HUDEP-2 (cell line): ENCODE results near the gene CXXC5.
A peak's percentile ranks its signal among the peaks of the same experiment; 100 is the strongest.

ENCODE experiments used
- DNase-seq, 76 experiments: peaks; one replicate each; lab custom pipeline; 2025; ENCODE audit not compliant: unreplicated experiment in 76 of 76; lab: John Stamatoyannopoulos, UW

CXXC5 gene

DNA sequence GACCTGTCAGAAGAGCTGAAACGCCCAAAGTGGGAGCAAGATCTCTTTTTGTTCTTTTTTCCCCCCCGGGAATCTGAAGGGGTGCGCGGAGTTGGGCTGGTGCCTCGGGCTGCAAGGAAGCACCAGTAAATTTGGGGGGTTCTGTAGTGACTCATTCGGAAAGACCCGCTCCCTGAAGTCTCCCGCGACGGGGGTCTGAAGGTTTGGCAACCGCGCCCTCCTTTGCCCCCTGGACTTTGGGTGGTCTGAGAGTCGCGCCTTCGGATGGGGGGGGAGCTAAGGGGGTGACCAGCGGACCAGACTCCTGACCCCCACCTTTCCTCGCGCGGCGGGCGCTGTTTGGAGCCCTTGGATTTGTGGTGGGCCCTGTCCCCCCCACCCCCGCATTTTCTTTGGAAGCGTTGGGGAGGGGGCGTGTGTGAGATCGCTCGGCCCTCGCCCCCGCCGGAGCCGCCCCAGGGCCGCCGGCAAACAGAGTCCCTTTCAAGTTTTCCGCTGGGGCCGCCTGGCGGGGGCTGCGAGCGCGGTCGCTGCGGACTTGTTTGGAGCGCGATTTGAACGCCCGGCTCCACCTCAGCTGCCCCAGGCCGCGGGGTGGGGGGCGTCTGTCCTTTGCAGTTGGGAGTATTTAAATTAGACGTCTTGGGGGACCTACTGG, 2.0 kb downstream of the CXXC5 start:
- peak in 16 of 76 experiments; percentile 10 to 39 (median 28) for DNase-seq

DNA sequence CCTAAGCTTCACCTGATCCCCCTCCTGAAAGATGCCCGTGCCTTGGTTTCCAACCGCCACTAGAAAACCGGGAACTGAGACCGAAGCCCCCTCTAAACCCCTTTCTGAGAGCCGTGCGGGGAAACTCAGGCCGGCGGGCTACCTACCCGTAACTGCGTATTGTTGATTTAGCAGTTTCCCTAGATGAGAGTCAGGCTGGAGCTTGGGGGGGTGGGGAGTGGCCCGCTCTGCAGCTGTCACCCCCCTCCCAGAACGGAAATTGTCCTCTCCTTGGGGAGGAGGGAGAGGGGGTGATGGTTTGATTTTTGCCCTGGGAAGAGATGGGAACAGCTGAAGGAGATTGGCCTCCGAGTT, 2.5 kb downstream of the CXXC5 start:
- no peak for DNase-seq

DNA sequence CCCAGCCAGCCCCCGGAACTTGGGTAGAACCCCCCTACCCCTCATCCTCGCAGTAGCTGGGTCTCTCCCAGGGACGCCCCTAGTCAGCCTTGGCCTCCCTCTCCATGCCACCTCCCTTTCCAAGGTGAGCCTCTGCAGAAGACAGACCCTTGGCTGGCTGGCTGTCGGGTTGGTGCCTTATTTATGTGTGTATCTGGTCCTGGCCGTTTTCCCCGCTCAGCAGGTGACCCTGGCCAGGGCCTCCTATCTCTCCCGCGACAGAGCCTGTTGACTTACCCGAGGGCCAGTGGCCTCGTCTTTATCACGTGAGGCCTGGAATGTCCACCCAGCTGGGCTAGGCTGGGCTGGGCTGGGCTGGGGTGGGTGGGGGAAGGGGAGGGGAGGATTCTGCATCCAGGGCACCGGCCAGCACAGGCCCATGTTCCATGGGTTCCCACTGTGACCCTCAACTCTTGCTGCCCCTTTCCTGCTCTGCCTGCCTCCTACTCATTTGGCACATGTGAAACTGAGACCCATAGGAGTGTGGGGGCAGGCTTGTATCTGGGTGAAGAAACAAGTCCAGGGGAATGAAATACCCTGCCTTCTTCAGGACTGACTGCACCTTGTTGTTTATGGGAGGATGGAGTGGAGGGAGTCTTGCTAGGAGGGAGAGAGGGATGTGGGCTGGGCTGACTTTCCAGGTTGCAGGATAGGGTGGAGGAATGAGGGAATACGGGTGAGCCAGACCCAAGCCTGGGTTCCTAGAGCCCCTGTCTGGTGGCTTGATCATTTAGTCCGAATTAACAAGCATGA, 3.1 kb downstream of the CXXC5 start:
- DNase-seq: peak in 7 of 76 experiments; percentile 10 to 48 (median 31)

DNA sequence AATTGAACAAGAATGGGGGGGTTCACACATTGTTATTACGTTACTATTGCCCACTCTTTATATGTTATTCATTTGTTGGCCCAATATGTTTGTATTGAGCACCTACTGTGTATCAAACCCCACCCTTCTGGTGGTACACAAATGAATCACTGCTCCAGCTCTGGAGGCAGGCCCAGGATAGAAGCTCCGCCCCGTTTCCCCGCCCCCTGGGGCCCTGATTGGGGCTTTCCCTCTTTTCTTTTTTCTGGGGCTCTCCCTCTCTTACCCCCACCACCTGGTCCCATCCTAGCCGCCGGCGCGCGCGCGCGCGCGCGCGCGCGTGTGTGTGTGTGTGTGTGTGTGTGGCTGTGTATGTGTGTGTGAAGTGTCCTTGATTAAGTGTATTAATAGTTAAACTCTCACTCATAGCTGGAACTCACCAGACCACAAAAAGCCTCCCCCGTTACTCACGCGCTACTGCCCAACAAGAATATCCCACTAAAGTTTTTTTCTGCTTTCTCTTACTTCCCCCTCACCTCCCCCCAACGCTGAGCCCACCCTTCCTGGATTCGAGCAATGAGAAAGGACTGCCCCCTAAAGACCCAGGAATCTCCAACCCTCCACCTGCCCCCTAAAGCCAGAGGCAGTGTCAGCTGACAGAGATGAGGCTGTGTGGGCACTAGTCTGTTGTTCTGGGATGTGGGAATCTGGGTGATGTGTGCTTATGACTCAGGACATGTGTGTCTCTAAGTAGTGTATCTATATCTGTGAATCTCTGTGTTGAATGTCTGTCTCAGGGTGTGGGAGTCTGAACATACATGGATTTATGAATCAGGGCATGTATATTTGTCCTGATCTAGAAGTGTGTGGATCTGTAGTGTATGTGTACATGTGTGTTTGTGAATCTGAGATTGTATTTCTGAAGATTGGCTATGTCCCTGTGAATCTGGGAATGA, 4.0 kb downstream of the CXXC5 start:
- DNase-seq: peak in 26 of 76 experiments; percentile 10 to 56 (median 33)

DNA sequence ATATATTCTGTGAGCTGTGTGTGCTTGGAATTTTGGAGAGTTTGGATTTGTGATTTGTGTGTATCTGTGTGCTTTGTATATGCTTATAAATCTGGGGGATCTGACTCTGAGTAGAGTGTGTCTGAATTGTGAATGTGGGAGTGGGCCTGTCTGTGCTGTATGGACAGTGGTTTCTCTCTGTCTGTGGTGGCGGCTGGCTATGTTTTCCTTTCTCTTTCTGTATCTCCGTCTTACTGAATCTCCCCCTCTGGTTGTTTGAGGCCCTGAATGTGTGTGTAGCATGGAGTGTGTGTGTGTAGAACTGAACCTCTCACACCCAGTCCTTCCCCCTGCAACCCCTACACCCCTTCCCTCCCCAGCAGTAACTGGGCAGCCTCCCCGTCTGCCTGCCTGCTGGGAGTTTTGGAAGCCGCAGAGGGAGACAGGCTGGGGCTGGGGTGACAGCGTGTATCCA, 4.7 kb downstream of the CXXC5 start:
- no peak for DNase-seq

DNA sequence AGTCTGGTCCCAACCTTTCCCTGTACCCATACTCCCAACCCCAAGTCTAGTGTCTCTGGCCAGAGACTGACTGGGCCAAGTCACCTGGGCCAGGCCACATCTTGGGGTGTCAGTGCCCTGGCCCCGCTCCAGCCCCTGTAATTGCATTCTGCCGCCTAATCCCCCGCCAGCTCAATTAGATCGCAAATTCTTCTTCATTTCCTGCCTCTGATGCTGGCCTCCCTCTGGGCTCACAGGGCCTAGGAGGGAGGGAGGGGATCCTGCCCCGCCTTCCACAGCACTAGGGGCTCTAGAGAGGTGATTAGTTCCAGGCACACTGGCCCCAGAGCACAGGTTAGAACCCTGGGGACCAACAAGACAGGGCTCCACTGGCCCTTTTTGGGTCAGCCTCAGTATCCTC, 5.5 kb downstream of the CXXC5 start:
- no peak for DNase-seq

DNA sequence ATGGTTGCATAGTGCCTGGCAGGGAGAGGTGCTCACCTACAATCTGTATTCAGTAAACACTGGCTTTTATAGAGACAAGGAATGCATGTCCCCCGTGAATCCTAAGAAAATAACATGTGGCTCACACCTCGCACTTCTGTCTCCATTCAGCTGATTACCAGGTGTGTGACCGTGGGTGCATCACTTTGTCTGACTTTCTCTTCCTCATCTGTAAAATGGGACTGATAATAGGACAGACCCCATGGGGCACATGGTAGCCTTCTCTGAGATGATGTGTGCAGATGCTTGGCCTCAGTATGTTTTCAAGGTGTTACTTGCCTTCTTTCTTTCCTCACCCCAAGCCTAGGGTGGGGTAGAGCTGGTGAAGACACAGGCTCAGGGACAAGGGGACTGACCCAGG, 6.3 kb downstream of the CXXC5 start:
- no peak for DNase-seq

DNA sequence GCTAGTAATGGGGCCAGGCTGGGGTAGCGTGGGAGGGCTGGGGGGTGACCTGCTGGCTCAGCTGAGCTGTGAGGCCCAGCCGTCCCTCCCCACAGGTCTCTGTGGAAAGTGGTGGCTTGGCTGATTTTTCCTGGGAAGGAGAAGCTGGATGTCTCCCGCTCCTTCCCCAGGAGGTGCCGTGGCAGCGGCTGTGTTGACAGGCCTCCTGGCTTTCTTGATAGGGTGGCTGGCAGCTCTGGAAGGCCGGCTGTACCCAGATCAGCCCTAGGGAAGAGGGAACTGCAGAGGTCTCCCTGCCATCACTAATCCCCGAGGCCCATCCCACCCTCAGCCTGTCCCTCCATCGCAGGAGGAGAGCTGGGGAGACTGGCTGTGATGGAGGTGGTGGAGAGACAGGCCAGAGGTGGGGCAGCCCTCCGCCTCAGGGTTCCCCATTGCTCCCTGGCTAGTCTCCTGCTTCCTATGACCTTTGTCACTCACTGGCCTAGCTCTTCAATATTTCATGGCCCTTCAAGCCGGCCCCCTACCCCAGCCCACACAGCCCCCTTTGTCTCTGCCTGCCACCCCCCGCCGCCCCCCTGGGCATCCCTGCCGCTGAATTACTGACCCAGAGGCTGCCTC, 6.8 kb downstream of the CXXC5 start:
- no peak for DNase-seq

DNA sequence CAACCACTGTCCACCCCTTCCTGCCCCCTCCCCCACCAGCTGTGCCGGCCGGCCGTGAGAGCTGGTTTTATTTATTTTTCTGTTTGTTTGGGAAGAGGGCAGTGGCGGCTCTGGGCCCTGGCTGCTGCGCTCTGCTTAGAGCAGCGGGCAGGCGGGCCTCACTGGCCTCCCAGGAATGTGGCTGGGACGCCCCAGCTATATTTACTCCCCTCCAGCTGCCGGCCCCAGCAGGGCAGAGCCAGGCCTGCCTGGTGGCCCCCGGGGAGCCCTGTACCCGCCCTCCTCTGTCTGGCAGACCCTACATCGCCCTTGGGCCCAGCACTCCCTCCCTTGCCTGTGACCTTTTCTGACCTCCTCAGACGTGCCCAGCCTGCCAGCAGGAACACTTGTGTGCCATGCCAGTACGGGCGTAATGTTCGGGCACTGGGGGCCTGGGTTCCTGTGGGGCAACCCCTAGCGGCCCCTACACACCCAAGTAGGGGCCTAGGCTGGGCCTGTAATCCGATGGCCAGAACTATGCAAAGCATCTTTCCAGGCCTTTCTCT, 7.7 kb downstream of the CXXC5 start:
- DNase-seq: no peak

DNA sequence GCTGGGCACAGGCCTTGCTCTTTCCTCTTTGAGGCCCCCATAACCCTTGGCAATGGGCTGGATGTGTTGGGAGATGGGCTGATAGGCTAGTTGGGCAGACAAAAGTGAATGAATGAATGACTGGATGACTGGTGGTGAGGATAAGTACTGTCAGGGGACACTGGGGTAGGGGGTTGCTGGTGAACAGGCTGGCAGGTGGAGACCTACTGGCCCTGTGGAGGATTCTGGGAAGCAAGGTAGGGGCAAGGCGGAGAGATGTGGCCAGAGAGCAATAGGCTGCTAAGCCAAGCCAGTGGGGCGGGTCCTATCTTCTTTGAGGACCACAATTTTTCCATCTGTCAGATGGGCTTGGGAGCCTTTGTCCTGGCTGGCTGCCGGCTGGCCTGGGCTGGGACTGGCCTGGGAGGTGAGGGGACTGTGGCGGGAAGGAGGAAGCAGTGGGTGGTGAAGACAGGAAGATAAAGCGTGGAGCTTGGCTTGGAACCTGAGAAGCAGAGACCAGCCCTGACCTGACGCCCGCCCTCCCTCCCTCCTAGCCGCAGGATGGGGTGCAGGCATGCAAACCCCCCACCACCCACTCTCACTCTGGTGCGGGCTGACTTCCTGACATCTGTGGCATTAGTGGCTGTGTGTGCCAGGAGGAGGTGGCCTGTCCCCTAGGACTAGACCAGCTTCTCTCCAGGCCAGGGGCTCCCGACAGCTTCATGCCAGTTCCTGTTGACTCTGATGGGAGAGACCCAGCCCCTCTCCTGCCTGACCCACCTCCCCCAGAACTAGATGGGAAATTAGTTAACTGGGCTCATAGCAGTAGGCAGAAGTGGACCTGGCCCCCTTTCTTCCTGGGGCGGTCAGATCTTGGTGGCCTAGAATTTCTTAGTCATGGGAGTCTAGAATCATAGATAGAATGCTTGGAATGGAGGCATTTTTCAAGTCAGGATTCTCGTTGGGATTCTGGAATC, 9.5 kb downstream of the CXXC5 start:
- peak in 4 of 76 experiments; percentile 22 to 33 (median 25) for DNase-seq

DNA sequence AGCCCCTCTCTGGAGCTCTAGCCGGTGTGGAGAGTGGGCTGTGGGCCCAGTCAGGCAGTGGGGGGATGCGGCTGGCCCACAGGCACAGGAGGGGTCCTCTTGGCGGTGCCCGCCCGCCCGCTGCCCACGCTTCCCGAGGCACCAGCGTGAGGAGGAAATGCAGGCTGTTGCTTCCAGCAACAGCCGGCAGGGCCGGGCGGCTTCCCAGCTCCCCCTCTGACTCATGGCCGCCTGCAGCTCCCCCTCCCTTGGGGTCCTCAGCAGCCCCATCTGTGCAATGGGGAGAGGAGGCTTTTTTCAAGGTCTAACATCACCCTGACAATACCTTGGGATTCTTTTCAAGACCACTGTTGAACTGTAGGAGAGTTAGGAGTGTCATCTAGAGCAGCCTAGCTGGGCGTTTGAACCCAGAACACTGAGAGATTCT, 10.4 kb downstream of the CXXC5 start:
- peak in 2 of 76 experiments; percentile 13 to 18 for DNase-seq

DNA sequence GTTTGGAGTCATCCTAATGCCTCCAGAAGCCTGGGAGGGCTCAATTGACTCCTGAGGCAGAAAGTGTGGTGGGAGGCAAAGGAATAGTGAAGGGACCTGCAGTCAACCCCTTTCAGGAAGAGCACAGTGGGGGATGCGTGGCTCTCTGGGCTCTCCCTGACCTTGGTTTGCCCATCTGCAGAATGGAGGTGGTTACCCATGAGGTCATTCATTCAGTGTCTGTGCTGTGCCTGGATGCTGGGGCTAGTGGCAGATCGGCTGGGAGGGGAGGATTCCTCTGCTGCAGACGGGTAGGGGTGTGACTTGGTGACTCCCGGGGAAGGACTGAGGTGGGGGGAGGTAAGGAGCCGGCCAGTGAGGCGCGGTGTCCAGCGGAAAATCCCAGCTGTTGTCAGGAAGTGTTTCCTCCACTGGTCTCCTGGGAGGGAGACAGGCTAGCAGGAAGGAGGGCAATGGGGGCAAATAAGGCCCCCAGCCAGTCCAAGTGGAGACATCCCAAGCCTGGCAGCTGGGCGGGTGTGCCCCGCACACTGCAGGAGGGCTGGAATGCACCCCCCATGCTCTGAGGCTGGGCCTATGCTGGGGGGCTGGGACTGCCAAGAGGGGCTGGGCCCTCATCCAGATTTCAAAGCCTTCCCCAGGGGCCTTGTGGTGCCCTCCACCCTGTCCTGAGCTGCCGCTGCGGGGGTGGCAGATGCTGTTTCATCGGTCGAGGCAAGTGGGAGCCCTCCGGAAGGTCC, 10.9 kb downstream of the CXXC5 start:
- peak in 36 of 76 experiments; percentile 3 to 60 (median 30) for DNase-seq

DNA sequence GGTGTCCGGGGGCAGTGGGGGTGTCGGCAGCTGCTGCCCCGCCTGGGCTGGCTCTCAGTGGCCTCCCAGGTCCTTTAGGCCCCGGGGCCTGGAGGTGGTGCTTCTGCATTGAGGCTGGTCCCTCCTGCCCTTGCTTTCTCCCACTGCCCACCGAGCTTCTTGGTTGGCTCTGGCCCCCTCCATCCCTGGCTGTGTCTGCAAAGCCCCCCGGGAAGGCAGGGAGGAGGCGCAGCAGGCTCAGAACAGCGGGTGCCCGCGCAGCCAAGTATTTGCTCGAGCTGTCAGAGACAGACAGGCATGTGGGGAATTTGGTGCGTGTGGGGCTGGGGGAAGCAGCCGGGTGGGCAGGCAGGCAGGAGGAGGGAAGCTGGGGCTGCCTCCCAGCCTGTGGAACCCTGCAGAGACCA, 11.5 kb downstream of the CXXC5 start:
- DNase-seq: no peak

DNA sequence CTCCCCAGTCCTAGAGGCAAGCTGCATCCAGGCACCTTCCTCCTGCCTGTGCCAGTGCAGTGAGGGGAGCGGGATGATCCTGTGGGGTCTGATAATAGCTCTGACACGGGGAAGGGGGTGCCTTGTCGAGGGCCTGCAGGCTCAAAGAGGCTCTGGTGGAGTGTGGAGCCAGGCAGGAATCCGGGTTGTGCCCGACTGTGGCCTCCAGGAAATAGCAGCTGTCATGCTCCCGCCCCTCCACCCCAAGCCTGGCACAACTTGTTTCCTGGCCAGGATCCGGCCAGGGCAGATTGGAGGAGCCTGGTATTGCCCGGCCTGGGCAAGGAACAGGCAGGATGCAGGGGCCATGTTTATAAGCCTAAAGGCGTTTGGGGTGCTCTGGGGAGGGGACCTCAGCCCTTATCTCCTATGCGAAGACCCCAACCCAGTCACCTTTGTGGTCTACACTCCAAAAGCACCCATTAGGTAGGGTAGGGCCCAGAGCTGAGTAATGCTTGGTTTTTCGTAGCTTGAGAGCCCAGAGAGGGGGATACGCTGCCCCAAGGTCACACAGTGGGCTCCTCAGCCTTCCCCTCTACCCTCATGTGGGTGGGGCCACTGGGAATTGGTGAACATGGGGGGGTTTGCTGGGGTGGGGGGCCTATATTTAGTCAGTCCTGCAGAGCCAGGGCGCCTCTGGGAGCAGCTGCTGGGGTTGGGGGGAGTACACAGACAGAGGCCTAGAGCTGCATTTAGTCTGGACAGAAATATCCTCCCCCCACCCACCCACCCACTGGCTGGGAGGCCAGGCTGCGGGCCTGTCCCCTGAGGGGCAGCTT, 12.2 kb downstream of the CXXC5 start:
- DNase-seq: peak in 31 of 76 experiments; percentile 17 to 47 (median 32)

DNA sequence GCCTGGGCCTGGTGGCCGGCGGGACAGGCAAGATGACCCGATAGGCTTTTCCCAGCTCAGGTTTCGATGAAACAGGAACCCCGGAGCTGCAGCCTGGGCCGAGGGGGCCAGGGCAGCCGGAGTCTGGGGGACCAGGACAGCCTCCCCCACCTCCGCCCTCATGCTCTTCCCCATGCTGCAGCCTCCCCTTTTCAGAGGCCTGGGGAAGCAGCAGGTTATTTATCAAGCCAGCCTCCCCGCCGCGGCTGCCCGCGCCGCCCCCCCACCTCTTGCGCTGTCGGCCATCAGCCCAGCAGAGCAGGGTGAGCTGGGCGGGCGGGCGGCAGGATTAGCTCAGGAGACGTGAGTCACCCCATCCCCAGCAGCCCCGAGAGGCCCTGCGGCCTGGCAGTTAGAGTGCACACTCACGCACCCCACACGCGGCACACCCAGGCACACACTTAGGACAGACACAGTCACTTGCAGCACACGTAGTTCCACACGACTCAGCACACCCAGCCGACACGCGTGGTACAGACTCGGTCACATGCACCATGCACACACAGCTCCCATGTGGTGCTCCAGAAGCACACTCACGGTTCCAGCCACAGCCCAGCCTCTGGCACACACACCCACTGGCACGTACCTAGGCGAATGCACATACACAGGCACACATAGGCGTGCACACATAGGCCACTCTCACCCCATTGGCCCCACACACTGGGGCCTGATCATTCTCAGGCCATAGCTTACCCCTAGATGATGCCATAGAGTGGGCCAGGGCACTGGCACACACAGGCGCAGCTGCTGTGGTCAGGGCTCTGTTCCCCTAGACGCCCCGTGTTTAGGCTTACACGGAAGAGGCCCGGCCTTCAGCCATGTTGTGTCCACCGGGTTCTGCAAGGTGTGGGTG, 13.0 kb downstream of the CXXC5 start:
- DNase-seq: peak in 74 of 76 experiments; percentile 29 to 90 (median 78)

DNA sequence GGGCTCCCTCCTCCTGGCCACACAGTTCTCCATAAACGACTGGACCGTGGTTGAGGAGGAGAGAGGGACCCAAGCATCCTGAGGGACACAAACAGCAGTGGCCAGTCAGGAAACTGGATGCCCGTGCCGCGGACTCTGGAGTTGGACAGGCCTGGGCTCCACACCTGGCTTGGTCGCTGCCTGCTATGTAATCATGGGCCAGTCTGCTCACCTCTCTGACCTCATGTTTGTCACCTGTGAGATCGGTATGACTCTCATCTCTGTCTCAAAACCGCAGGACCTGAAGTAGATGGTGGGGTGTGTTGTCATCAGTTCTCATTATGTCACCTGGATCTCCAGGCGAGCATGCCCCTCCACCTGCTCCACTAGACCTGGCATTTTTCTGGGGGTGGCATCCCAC, 14.5 kb downstream of the CXXC5 start:
- DNase-seq: no peak
